ENCODE measurements around the gene MSLN.

The MSLN gene

DNA sequence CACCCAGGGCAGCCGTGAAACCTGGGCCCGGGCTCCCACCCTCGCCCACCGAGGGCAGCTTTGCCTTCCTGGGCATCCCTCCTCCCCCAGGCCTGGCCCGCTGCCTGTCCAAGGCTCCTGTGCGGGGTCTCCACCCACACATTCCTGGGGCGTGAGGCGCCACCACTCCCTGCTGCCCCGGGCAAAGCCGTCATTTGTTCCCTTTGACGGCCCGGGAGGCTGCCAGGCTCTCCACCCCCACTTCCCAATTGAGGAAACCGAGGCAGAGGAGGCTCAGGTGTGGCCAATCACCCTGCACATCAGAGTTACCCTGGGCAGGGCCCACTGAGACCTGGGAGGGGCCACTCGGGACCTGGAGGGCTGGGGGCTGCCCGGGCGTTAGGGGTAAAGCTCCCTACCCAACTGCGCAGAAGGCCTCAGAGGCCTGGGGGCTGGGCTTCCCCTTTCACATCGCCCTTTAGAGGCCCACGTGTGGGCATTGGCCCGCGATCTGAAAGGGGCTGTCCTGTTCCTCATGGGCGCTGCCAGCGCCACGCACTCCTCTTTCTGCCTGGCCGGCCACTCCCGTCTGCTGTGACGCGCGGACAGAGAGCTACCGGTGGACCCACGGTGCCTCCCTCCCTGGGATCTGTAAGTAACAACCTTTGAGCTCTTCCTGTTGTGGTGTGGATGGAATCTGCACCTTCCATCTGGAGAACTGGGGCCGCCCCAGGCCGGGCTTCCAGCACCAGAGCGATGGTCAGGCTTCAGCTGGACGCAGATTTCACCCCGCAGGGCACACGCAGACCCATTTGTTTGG is at the start of gene MSLN:
MSLN (plus strand) TSS at position 190 of the 799 bp plus-strand sequence. CDS start 1,947 bp downstream, outside the sequence.
- no peak for DNase-seq

DNA sequence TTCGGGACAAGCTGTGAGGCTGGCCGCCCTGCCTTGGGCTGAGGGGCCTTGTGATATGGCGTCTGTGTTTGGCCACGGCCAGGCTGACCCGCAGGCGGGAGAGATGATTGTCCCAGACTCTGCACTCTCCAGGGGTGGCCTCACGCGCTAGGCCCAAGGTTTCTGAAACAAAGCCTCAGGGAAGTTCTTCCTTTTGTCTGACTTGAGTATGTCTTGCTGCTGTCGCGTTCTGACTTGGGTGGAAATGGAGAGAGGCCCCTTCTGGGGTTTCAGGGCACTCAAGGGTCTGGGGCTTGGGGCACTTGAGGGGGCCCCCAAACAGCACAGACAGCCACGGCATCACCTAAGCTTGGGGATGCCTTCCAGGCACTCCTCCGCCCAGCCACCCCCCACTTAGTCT is 49.5 kb upstream of the MSLN start:
- DNase-seq = no peak

DNA sequence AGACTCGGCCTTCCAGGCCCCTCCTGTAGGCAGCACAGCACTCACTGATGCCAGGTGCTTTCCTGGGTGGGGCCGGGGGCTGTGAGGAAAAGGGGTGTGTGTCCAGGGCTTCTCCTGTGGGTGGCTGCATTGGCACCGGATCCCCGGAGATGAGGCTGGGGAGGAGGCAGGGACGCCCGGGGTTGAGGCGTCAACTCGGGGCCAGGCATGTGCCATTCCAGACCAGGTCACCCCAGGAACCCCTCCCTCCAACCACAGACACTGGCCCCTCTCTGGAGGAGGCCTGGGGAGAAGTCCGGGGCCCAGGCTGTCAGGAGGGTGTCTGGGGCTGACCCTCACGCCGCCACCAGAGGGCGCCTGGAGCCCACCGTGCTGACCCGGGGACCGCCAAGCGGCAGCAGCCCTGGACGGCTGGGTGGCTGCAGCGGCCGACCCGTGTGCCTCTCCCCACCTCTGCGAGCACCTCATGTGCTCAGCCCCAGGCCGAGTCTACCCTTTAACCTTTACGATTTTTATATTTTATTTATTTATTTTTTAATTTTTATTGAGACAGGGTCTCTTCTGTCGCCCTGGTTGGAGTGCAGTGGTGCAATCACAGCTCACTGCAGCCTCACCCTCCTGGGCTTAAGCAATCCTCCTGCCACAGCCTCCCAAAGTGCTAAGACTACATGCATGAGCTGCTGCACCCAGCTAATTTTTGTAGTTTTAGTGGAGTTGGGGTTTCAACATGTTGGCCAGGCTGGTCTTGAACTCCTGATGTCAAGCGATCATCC is 48.8 kb upstream of the MSLN start:
- DNase-seq = peak; percentile 83 to 94 (median 88)

DNA sequence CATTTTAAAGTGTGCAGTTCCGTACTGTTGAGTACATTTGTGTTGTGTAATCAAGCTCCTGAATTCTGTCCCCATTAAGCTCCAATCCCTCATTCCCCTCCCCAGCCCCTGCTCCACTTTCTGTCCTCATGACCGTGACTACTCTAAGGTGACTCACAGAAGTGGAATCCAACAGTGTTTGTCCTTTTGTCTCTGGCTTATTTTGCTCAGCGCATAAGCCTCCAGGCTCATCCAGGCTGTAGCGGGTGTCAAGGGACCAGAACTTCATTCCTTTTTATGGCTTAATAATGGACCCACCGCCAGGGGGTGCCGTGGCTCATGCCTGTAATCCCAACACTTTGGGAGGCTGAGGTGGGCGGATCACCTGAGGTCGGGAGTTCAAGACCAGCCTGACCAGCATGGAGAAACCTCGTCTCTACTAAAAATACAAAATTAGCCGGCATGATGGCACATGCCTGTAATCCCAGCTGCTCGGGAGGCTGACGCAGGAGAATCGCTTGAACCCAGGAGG is 47.7 kb upstream of the MSLN start:
- peak; percentile 62 to 81 (median 67) for DNase-seq

DNA sequence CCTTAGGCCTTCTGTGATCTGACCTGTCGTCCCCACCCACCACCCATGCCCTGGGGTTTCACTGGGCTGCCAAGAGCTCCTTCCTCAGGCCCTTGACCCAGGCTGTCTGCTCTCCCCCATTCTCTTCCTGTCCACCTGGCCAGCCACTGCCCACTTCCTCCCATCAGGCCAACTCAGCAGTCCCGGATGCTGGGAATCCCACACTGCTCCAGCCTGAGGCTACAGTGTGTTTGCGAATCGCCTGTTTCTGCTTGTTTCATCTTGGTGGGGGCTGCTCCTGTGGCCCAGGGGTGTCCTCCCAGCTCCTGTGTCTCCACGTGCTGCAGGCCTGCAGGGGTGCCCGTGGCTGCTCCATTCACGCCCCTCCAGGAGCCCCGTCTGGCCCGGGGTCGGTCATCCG is 46.5 kb upstream of the MSLN start:
- DNase-seq = no peak

DNA sequence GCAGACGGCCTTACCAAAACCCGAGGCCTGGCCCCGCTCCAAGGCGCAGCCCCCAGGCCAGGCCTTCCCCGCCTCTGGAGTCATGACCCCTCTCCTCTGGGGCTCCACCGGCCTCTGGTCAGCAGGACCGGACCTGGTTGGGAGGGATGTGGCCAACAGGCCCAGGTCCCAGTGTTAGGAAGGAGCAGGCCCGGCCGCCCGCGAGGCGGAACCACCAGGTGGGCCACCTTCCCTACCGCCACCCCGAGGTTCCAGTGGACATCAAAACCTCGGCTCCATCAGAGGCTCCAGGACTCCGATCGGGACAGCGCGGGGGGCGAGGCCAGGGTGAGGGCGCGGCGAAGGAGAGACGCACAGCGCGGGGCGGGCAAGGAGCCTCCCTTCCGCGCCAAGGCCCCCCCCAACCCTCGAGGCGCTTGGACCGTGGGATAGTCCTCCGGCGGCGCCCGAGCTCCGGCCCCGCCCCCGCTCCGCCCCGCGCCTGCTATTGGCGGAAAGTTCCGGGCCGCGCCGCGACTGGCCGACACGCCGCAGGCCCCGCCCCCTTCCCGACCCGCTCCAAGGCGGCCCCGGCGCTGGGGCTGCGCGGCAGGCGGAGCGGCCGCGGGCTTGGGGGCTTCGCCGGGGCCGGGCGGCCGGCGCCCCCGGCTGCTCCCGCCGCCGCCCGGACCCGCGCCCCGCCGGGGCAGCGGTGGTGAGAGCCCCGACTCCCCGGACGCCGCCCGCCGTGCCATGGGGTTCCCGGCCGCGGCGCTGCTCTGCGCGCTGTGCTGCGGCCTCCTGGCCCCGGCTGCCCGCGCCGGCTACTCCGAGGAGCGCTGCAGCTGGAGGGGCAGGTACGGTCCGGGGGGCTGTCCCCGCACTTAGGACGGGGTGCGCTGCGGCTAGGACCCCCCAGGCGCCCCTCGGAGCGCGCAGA is 45.7 kb upstream of the MSLN start, which contains the start of gene METRN:
METRN (plus strand) TSS at position 561 of the 919 bp plus-strand sequence; CDS start at position 733, 172 bp downstream.
- DNase-seq = peak; percentile 89 to 98 (median 96)

DNA sequence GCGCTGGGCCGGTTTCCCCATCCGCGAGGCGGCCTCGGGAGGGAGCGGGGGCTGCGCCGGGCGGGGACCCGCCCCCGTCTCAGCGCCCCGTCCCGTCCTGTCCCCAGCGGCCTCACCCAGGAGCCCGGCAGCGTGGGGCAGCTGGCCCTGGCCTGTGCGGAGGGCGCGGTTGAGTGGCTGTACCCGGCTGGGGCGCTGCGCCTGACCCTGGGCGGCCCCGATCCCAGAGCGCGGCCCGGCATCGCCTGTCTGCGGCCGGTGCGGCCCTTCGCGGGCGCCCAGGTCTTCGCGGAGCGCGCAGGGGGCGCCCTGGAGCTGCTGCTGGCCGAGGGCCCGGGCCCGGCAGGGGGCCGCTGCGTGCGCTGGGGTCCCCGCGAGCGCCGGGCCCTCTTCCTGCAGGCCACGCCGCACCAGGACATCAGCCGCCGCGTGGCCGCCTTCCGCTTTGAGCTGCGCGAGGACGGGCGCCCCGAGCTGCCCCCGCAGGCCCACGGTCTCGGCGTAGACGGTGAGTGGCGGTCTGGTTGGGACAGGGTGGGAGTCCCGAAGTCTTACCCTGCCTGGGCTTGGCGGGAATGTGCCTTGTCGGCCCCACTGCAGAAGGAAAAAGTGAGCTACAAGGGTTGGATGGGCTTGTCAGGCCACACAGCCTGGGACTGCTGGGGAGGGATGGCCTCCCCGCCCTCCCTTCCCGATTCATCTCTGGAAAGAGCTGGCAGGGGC is 44.9 kb upstream of the MSLN start:
- DNase-seq = peak in 2 of 3 donors; percentile 34 to 56

DNA sequence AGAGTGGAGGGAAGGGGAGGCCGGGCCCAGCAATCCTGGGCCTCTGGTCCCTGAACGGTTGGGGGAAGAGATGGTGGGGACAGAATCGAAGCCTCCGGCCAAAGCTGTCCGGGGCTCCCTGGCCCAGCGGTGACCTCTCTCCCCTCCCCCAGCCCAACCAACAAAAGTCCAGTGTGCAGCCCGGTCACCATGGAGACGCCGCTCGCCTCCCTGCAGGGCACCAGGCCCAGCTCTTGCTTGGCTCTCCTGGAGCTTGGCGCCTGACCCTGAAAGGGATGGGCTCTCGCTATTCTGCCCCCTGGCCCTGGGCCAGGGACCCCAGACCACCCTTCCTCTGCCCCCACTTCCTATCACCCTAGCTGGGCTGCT is 44.4 kb upstream of the MSLN start:
- DNase-seq = no peak

DNA sequence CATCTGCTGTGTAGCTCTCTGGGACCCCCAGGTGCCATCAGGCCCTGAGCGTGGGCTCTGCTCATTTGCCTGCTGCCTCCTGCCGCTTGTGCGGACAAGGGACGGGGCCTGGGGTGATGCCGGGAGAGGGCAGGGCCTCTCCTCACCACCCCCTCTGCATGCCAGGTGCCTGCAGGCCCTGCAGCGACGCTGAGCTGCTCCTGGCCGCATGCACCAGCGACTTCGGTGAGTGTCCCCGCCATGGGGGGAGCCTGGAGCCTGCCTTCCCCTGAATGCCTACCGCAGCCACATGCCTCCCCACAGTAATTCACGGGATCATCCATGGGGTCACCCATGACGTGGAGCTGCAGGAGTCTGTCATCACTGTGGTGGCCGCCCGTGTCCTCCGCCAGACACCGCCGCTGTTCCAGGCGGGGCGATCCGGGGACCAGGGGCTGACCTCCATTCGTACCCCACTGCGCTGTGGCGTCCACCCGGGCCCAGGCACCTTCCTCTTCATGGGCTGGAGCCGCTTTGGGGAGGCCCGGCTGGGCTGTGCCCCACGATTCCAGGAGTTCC is 43.7 kb upstream of the MSLN start:
- no peak for DNase-seq

DNA sequence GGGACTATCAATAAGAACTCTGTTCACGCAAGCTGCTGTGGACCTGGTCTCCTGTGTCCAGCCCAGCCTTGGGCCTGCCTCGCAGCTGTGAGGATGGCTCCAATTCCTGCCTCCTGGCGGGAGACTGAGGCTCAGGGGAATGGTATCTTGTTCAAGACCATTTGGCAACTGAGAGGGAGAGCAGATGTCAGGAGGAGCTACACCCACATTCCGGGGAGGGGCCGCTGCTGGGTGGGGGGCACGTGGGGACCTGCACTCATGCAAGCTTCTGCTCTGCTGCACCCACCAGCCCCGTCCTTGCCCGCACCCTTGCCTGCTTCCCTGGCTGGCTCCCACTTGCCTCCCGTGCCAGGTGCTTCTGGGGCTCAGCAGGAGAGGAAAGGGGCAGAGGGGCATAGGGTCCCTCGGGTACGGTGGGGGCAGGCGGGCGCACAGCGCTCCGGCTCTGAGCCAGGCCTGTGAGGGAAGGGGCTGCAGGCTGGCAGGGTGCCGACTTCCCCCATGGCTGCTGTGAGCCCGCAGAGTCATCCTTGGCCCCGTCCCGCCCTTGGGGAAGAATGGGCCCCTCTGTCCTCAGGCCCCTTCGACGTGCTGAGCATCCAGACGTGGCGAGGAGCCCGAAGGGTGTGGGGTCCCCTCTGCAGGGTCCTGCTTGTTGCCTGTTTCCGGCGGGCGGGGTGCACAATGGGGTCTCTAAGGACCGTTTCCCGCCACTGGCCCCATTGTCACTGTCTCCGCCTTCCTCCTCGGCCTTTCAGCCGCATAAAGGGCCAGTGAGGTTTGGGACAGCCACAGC is 42.9 kb upstream of the MSLN start:
- DNase-seq = no peak

DNA sequence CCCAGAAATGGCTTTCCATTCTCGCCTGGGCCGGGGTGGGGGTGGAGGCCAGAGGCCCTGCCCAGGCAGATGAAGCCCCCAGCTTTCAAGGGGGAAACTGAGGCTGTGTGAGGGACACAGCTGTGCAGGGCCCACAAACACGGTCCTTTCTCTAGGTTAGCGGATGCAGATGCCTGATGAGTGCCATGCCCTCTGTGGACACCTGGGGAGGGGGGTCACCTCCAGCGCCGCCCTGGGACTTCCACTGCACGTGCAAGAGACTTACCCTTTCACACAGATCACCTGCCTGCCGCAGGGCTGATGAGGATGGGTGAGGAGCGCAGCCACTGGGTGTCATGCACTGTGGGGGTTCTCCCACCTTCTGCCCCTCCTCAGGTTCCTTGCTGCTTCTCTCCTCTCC is 42.1 kb upstream of the MSLN start:
- DNase-seq = no peak

DNA sequence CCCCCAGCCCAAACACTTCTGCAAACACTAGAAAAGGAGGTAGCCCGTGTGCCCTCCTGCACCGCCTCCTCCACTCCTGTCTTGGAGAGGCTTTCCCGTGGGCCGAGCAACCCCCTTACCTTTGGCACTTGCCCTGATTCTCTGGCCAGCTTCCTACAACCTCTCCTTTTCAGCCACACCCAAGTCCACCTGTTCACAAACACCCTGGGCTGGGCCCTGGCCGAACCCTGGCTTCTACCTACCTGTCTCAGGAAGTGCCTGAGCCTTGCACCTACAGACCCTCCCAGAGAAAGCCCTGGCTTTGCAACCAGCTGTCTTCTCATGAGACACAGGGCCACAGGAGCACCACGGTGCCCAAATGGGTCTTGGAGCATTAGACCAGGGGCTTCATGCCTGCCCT is 41.6 kb upstream of the MSLN start:
- DNase-seq = no peak

DNA sequence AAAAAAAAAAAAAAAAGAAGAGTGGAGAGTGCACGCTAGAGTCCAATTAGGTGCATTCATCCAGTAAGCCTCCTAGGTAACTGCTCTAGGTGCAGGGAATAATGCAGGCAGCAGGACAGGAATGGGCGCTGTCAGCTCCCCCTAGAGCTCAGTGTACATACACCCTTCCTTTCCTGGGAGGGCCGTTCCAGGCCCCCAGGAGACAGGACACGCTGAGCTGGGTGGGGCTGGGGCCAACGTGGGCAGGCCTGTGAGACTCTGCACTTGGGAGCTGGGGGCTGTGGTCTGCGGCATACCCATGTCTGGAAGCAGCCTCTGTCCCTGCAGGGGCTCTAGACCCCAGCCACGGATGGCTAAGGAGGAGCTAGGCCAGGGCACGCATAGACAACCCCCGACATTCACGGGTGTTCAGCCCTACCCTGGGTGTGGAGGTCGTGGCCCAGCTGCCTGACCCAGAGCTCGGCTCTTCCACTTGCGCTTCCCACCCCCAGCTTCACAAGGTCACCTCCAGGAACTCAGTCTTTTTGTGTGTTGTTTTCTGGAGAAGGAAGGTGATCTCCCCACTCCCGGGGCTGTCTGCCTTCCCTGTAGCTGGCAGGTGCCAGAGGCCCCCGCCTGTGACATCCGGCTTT is 40.6 kb upstream of the MSLN start:
- DNase-seq = no peak

DNA sequence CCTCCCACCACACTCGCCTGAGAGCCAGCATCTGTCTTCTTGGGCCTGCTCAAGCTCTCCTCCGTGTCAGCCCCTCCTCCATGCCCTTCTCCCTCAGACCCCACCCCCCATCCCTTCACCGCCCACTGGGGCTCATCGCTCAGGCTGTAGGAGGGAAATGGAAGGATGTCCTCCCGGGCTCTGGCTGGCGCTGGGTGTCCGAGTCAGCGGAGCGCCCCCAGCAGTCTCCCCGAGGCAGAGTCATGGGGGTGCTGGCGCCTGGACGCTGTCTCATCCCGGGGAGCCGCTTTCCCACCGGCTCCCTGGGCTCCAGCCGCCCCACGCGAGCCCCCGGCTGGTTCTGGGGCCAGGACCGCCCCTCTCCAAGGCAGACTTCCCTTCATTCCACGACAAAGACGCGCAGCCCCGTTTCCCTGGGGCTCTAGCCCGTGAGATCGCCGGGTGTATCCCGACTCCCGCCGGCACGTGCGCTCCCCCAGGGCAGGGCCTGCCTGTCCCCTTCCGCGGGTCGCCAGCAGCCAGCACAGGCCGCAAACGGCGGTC is 40.0 kb upstream of the MSLN start:
- peak; percentile 40 to 58 (median 44) for DNase-seq

DNA sequence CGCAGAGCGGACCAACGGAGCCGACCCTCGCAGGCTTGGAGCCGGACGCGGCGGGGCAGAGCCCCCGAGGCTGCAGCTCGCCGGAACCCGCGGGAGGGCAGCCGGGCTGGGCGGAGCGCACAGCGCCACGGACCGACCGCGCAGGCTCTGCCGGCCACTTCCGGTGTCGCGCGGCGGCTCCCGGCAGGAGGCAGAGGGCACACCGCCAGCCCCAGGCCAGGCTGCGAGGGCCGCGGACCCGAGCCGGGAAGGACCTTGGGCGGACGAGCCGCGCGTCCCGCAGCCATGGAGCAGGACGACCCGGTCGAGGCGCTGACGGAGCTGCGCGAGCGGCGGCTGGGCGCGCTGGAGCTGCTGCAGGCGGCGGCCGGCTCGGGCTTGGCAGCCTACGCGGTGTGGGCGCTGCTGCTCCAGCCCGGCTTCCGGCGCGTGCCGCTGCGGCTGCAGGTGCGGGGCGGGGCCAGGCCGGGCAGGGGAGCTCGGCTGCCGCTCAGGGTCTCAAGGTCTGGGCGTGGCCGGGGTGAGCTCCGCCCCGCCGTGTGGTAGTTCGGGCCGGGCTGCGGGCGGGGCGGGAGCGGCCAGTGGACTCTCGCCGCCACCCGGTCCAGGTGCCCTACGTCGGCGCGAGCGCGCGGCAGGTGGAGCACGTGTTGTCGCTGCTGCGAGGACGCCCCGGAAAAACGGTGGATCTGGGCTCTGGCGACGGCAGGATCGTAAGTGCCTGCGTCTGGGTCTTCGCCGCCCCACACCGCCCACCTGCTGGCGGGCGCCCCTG is 39.4 kb upstream of the MSLN start, which contains the start of gene ANTKMT:
ANTKMT (plus strand) TSS at position 157 of the 775 bp plus-strand sequence; CDS start at position 286, 129 bp downstream.
- DNase-seq = peak; percentile 75 to 90 (median 81)

DNA sequence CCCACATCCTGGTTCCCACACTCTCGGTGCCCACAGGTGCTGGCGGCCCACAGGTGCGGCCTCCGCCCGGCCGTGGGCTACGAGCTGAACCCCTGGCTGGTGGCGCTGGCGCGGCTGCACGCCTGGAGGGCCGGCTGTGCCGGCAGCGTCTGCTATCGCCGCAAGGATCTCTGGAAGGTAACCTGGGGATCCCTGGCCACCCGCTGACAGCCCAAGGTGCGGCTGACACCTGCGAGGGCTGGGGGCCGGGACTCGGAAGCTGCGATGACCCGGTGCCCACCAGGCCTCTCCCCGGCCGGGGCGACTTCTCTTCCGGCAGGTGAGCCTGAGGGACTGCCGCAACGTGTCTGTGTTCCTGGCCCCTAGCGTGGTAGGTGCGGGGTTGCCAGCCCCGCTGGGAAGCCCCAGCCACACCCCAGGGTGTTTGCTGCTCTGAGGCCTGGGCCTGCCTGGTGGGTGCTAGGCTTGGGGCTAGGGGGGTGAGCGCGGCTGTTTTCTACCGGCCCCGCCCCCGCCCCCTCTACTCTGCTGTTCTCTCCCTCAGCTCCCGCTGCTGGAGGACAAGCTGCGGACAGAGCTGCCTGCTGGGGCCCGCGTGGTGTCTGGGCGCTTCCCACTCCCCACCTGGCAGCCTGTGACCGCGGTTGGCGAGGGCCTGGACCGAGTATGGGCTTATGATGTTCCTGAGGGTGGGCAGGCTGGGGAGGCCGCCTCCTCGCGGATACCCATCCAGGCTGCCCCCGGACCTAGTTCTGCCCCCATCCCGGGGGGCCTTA is 38.6 kb upstream of the MSLN start:
- DNase-seq = no peak

DNA sequence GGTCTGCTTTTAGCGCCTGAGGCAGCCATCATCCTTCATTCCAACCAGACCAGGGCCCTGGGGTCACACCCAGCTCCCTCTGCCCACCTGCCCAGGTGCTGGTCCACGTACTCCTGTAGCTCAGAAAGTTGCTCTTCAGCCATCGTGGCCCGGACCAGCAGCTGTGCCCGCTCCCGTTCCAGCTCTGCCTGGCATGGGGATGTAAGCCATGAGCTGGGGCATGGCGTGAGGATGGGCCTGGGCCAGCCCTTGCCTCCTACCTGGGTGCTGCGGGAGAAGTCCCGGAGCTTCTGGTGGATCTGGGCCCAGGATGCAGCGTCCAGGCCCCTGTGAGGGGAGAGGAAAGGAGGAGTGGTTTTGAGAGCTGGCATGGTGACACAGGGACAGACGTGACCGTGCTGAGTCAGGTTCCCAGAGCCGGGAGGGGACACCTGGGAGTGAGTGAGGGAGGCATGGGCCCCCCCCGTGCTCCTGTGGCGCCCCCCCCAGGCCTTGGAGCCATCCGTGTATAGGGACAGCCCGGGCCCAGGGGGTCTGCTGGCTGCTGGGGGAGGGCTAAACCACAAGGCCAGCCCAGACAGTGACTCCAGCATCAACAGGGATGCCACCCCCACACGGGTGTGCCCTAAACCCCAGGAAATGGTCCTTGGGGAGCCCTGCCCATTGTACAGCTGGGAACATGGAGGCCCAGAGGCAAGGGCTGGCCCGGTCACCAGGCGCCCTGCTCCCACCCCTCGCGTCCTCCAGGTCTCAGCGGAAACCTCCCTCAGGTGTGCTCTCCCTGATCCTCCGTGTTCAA is 37.5 kb upstream of the MSLN start:
- no peak for DNase-seq

Measured in suppressor macrophage treated with lipopolysaccharide for 1 hour (primary cell).